WTC11 (cell line): ENCODE measurements around the gene VIPR2. TPM values are rescaled to one million over a fixed set of nuclear protein-coding genes. Genes with fewer than 3 reads are reported as not detected.

ENCODE experiments used
- ATAC-seq: fragments of 200-7000 bp; cut with Tn5 transposase; 2 replicates; pipeline ENCODE4 v1.10.0; 2021; ENCODE audit warnings: mild to moderate bottlenecking, moderate library complexity
- CTCF ChIA-PET: fragments of 300-600 bp; sonication (Branson Sonifier 250); formaldehyde crosslinking; loops from one replicate; lab custom pipeline; 2021; ENCODE audit warnings: antibody characterized with exemption; lab: Charles Lee
- POLR2A ChIA-PET: fragments of 350-600 bp; sonication (Branson Sonifier 250); formaldehyde crosslinking; loops from one replicate; lab custom pipeline; 2021; ENCODE audit warnings: antibody characterized with exemption; lab: Charles Lee
- DNase-seq: peaks from one replicate; pipeline ENCODE4 v3.0.0; 2021; ENCODE audit warnings: low spot score
- H3K27ac Mint-ChIP-seq: 2 replicates; pipeline ENCODE4 v1.8.0; 2021; ENCODE audit warnings: mixed read lengths
- H3K27me3 Mint-ChIP-seq: 2 replicates; pipeline ENCODE4 v1.8.0; 2021; ENCODE audit warnings: low read depth, mild to moderate bottlenecking, moderate library complexity, mixed read lengths
- H3K36me3 Mint-ChIP-seq: 2 replicates; pipeline ENCODE4 v1.8.0; 2021; ENCODE audit warnings: mixed read lengths
- H3K4me1 Mint-ChIP-seq: 2 replicates; pipeline ENCODE4 v1.8.0; 2022; ENCODE audit warnings: mixed read lengths
- H3K4me3 Mint-ChIP-seq: 2 replicates; pipeline ENCODE4 v1.8.0; 2021; ENCODE audit warnings: mild to moderate bottlenecking, moderate library complexity, mixed read lengths
- H3K9me3 Mint-ChIP-seq: 2 replicates; pipeline ENCODE4 v1.8.0; 2021; ENCODE audit warnings: mixed read lengths
- CTCF ChIP-seq: fragments of 200-600 bp; IDR thresholded peaks from 2 replicates; pipeline ENCODE4 v1.8.0; 2022; ENCODE audit warnings: antibody characterized with exemption
- EMX1 ChIP-seq: fragments of 250-450 bp; sonication (Bioruptor Pico); IDR thresholded peaks from 2 replicates; pipeline ENCODE4 v1.8.0; 2021; ENCODE audit warnings: mild to moderate bottlenecking
- ERG ChIP-seq: fragments of 250-450 bp; sonication (Bioruptor Pico); IDR thresholded peaks from 2 replicates; pipeline ENCODE4 v1.8.0; 2021; ENCODE audit warnings: mild to moderate bottlenecking
- ESRRA ChIP-seq: sonication (generic); formaldehyde crosslinking; IDR thresholded peaks from 2 replicates; pipeline ENCODE4 v1.8.1; 2022; ENCODE audit warnings: mild to moderate bottlenecking, missing genetic modification reagents, borderline replicate concordance
- FOXP1 ChIP-seq: sonication (generic); formaldehyde crosslinking; IDR thresholded peaks from 2 replicates; pipeline ENCODE4 v1.8.0; 2022; ENCODE audit warnings: missing genetic modification reagents, mild to moderate bottlenecking, moderate library complexity, borderline replicate concordance
- GTF2I ChIP-seq: fragments of 250-450 bp; sonication (Bioruptor Pico); conservative IDR thresholded peaks from 2 replicates; pipeline ENCODE4 v1.4.0; 2021; ENCODE audit warnings: mild to moderate bottlenecking
- IRF1 ChIP-seq: sonication (generic); formaldehyde crosslinking; IDR thresholded peaks from 2 replicates; pipeline ENCODE4 v1.8.0; 2023; ENCODE audit warnings: missing genetic modification reagents
- IRF2 ChIP-seq: sonication (generic); formaldehyde crosslinking; IDR thresholded peaks from 2 replicates; pipeline ENCODE4 v1.8.0; 2022; ENCODE audit warnings: low read depth, missing genetic modification reagents, borderline replicate concordance
- JAZF1 ChIP-seq: fragments of 250-450 bp; sonication (Bioruptor Pico); IDR thresholded peaks from 2 replicates; pipeline ENCODE4 v1.9.0; 2021; ENCODE audit warnings: moderate library complexity, mild to moderate bottlenecking, inconsistent platforms
- JUN ChIP-seq: sonication (generic); formaldehyde crosslinking; IDR thresholded peaks from 2 replicates; pipeline ENCODE4 v1.8.0; 2023; ENCODE audit warnings: mild to moderate bottlenecking, missing genetic modification reagents
- KAT7 ChIP-seq: sonication (generic); formaldehyde crosslinking; IDR thresholded peaks from 2 replicates; pipeline ENCODE4 v1.8.1; 2023; ENCODE audit warnings: missing genetic modification reagents, mild to moderate bottlenecking, borderline replicate concordance
- MXD4 ChIP-seq: fragments of 250-450 bp; sonication (Bioruptor Pico); IDR thresholded peaks from 2 replicates; pipeline ENCODE4 v1.8.0; 2021; ENCODE audit warnings: mild to moderate bottlenecking, moderate library complexity, borderline replicate concordance
- MYBL2 ChIP-seq: sonication (generic); formaldehyde crosslinking; IDR thresholded peaks from 2 replicates; pipeline ENCODE4 v1.8.1; 2023; ENCODE audit warnings: mild to moderate bottlenecking, moderate library complexity, missing genetic modification reagents
- NFYB ChIP-seq: sonication (generic); formaldehyde crosslinking; conservative IDR thresholded peaks from 2 replicates; pipeline ENCODE4 v1.8.0; 2022; ENCODE audit warnings: low read depth, missing genetic modification reagents
- OVOL2 ChIP-seq: fragments of 250-450 bp; sonication (Bioruptor Pico); IDR thresholded peaks from 2 replicates; pipeline ENCODE4 v1.9.0; 2021; ENCODE audit warnings: mild to moderate bottlenecking, borderline replicate concordance
- SMAD3 ChIP-seq: sonication (generic); formaldehyde crosslinking; IDR thresholded peaks from 2 replicates; pipeline ENCODE4 v1.8.0; 2022; ENCODE audit warnings: missing genetic modification reagents, mild to moderate bottlenecking, borderline replicate concordance
- SOX15 ChIP-seq: fragments of 250-450 bp; sonication (Bioruptor Pico); IDR thresholded peaks from 2 replicates; pipeline ENCODE4 v1.9.0; 2021; ENCODE audit warnings: mild to moderate bottlenecking
- SP1 ChIP-seq: sonication (generic); formaldehyde crosslinking; conservative IDR thresholded peaks from 2 replicates; pipeline ENCODE4 v1.8.1; 2022; ENCODE audit warnings: missing genetic modification reagents
- ZBTB21 ChIP-seq: sonication (generic); formaldehyde crosslinking; IDR thresholded peaks from 2 replicates; pipeline ENCODE4 v1.8.1; 2023; ENCODE audit warnings: mild to moderate bottlenecking, missing genetic modification reagents, borderline replicate concordance
- ZNF138 ChIP-seq: sonication (generic); formaldehyde crosslinking; conservative IDR thresholded peaks from 2 replicates; pipeline ENCODE4 v1.8.1; 2022; ENCODE audit warnings: mild to moderate bottlenecking, moderate library complexity, missing genetic modification reagents
- ZNF317 ChIP-seq: sonication (generic); formaldehyde crosslinking; IDR thresholded peaks from 2 replicates; pipeline ENCODE4 v1.8.1; 2023; ENCODE audit warnings: low read depth, mild to moderate bottlenecking, moderate library complexity, missing genetic modification reagents, borderline replicate concordance
- total RNA-seq: library from RNA; stranded (reverse); gene quantifications from 3 replicates; pipeline ENCODE4 v1.2.3, GENCODE V29; 2021
- TF ChIP-seq, protein P1 (sequence below): fragments of 250-450 bp; sonication (Bioruptor Pico); IDR thresholded peaks from 2 replicates; pipeline ENCODE4 v1.9.0; 2021; ENCODE audit warnings: moderate library complexity, mild to moderate bottlenecking, inconsistent platforms, borderline replicate concordance
- TF ChIP-seq, protein P2 (sequence below): sonication (generic); formaldehyde crosslinking; IDR thresholded peaks from 2 replicates; pipeline ENCODE4 v1.8.1; 2023; ENCODE audit warnings: mild to moderate bottlenecking, missing genetic modification reagents
- TF ChIP-seq, protein P3 (sequence below): sonication (generic); formaldehyde crosslinking; IDR thresholded peaks from 2 replicates; pipeline ENCODE4 v1.8.1; 2022; ENCODE audit warnings: low read depth, missing genetic modification reagents, borderline replicate concordance

Gene VIPR2
- total RNA-seq, 1 experiment from 2014 or later = 7.5 TPM

DNA sequence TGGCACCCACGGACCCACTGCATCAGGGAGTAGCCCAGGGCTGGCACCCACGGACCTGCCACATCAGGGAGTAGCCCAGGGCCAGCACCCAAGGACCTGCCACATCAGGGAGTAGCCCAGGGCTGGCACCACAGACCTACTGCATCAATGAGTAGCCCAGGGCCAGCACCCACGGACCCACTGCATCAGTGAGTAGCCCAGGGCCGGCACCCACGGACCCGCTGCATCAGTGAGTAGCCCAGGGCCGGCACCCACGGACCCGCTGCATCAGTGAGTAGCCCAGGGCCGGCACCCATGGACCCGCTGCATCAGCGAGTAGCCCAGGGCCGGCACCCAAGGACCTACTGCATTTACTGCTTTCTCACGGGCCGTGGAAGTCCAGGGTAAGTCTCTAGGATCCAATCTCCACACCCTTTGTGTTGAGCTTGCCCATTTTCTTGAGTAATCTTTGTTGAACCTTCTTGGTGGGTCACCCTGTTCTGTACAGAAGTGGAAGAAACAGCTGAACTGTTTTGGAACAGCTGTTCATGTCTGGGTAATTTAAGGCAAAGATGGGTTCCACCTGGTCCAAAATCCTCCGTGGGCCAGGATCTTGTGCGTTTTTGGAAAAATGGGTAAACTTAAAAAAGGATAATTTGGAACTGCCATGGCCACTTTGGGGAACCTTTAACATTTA is 69.0 kb downstream of the VIPR2 start:
- Mint-ChIP-seq H3K4me1 (peaks cover 3% of the 10 kb centered on the region; the same call in 1 of the 2 replicates), H3K4me3 (no peak overlapping the region), H3K27ac (no peak overlapping the region), H3K27me3 (no peaks in the 10 kb centered on the region), H3K9me3 (no peaks in the 10 kb centered on the region), H3K36me3 (no peaks in the 10 kb centered on the region)
- TF ChIP-seq ESRRA (CRISPR knock-in tag) = no peak
- no peak for TF ChIP-seq SP1
- no peak for TF ChIP-seq JUN (CRISPR knock-in tag)
- no peak for TF ChIP-seq JAZF1
- TF ChIP-seq, protein P1, sequence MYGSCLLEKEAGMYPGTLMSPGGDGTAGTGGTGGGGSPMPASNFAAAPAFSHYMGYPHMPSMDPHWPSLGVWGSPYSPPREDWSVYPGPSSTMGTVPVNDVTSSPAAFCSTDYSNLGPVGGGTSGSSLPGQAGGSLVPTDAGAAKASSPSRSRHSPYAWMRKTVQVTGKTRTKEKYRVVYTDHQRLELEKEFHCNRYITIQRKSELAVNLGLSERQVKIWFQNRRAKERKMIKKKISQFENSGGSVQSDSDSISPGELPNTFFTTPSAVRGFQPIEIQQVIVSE = no peak
- TF ChIP-seq OVOL2 (CRISPR knock-in tag) = no peak
- TF ChIP-seq, protein P2, sequence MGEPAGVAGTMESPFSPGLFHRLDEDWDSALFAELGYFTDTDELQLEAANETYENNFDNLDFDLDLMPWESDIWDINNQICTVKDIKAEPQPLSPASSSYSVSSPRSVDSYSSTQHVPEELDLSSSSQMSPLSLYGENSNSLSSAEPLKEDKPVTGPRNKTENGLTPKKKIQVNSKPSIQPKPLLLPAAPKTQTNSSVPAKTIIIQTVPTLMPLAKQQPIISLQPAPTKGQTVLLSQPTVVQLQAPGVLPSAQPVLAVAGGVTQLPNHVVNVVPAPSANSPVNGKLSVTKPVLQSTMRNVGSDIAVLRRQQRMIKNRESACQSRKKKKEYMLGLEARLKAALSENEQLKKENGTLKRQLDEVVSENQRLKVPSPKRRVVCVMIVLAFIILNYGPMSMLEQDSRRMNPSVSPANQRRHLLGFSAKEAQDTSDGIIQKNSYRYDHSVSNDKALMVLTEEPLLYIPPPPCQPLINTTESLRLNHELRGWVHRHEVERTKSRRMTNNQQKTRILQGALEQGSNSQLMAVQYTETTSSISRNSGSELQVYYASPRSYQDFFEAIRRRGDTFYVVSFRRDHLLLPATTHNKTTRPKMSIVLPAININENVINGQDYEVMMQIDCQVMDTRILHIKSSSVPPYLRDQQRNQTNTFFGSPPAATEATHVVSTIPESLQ (CRISPR knock-in tag) = no peak
- no peak for TF ChIP-seq ZBTB21 (CRISPR knock-in tag)
- no peak for TF ChIP-seq CTCF
- TF ChIP-seq MYBL2 (CRISPR knock-in tag) = no peak
- no peak for TF ChIP-seq IRF1 (CRISPR knock-in tag)
- no peak for TF ChIP-seq GTF2I (CRISPR knock-in tag)
- TF ChIP-seq, protein P3, sequence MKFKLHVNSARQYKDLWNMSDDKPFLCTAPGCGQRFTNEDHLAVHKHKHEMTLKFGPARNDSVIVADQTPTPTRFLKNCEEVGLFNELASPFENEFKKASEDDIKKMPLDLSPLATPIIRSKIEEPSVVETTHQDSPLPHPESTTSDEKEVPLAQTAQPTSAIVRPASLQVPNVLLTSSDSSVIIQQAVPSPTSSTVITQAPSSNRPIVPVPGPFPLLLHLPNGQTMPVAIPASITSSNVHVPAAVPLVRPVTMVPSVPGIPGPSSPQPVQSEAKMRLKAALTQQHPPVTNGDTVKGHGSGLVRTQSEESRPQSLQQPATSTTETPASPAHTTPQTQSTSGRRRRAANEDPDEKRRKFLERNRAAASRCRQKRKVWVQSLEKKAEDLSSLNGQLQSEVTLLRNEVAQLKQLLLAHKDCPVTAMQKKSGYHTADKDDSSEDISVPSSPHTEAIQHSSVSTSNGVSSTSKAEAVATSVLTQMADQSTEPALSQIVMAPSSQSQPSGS (CRISPR knock-in tag) = no peak
- no peak for TF ChIP-seq KAT7 (CRISPR knock-in tag)
- no peak for TF ChIP-seq ZNF138 (CRISPR knock-in tag)
- no peak for TF ChIP-seq ERG (CRISPR knock-in tag)
- CTCF ChIA-PET = no interaction called here
- DNase-seq (no peak), ATAC-seq (no peak)
- POLR2A ChIA-PET = interaction anchor here (1.5 kb wide), 1 partner anchor 14 kb away, joined by 4 read pairs; no protein-coding TSS in a partner anchor

DNA sequence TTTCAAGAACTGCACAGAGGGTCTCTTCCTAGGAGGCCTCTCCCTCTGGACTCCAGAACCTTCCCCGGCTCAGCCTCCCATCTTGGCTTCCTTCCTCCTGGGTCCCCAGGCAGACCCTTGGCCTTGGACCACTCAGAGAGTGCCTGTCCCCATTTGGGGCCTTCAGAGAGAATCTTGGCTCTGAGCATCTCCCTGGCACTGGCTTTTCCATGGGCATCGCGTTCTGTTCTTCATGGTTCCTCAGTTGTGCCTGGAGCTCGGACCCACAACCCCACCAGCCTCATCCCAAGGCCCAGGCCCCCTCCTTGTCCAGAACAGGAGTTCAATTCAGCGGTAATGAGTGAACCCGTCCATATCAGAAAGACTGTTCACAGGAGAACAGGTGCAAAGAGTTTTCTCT is 73.4 kb downstream of the VIPR2 start:
- no peaks in the 10 kb centered on the region for H3K27me3 Mint-ChIP-seq
- no peaks in the 10 kb centered on the region for H3K9me3 Mint-ChIP-seq
- POLR2A ChIA-PET = no interaction called here
- H3K27ac Mint-ChIP-seq = no peak overlapping the region
- DNase-seq (no peak), ATAC-seq (no peak)
- no peak overlapping the region for H3K4me3 Mint-ChIP-seq
- peaks cover 6% of the 10 kb centered on the region; the same call in 1 of the 2 replicates for H3K4me1 Mint-ChIP-seq
- no peaks in the 10 kb centered on the region for H3K36me3 Mint-ChIP-seq
- CTCF ChIA-PET = no interaction called here
- TF ChIP-seq NFYB (CRISPR knock-in tag) (no peak), FOXP1 (CRISPR knock-in tag) (no peak), SMAD3 (CRISPR knock-in tag) (no peak), GTF2I (CRISPR knock-in tag) (no peak), IRF1 (CRISPR knock-in tag) (no peak), ZNF317 (CRISPR knock-in tag) (no peak), SOX15 (CRISPR knock-in tag) (no peak), EMX1 (no peak), MXD4 (CRISPR knock-in tag) (no peak), IRF2 (CRISPR knock-in tag) (no peak)
- TF ChIP-seq, protein P2 (CRISPR knock-in tag) = no peak
